Stimulated activated CD8-positive, alpha-beta memory T cell treated with anti-CD3 and anti-CD28 coated beads, Interleukin-15, amount 100 ng/mL, for 24 hours (primary cell): Measurements from ENCODE around the gene RASD1.
"Not testable (repeated sequence)": the region's sequence is repeated elsewhere in the genome, so short reads cannot be mapped to it uniquely, and the experiment has no call there.

Experiments
- DNase-seq: peaks from one replicate; pipeline ENCODE4 v3.0.0-alpha.2; 2020; ENCODE audit warnings: low read depth

Gene RASD1

GRCh38 chr17:17469358-17469757, 26.8 kb downstream of the RASD1 start:
- DNase-seq = no peak

GRCh38 chr17:17468217-17469010, 27.8 kb downstream of the RASD1 start:
- DNase-seq = no peak

GRCh38 chr17:17467720-17468119, 28.5 kb downstream of the RASD1 start:
- no peak for DNase-seq

GRCh38 chr17:17467016-17467415, 29.2 kb downstream of the RASD1 start:
- DNase-seq = no peak

- no peak for DNase-seq
These were observed 29.7 kb downstream of the RASD1 start for GRCh38 chr17:17466511-17466910.

GRCh38 chr17:17465878-17466277, 30.3 kb downstream of the RASD1 start:
- not testable (repeated sequence) for DNase-seq

GRCh38 chr17:17463821-17464220, 32.4 kb downstream of the RASD1 start:
- DNase-seq = no peak

GRCh38 chr17:17462048-17462824, 34.0 kb downstream of the RASD1 start:
- DNase-seq = no peak

- no peak for DNase-seq
These were observed 36.2 kb downstream of the RASD1 start for GRCh38 chr17:17460038-17460437.

- DNase-seq = no peak
These were observed 38.5 kb downstream of the RASD1 start for GRCh38 chr17:17457680-17458079.

GRCh38 chr17:17456251-17456650, 39.9 kb downstream of the RASD1 start:
- DNase-seq = no peak

GRCh38 chr17:17455173-17455572, 41.0 kb downstream of the RASD1 start:
- no peak for DNase-seq

- DNase-seq = not testable (repeated sequence)
These were observed 41.5 kb downstream of the RASD1 start for GRCh38 chr17:17454700-17455099.

GRCh38 chr17:17454276-17454675, 41.9 kb downstream of the RASD1 start:
- DNase-seq = no peak

- DNase-seq = no peak
These were observed 43.1 kb downstream of the RASD1 start for GRCh38 chr17:17453088-17453487.

GRCh38 chr17:17448723-17449122, 47.5 kb downstream of the RASD1 start:
- no peak for DNase-seq

- no peak for DNase-seq
These were observed 48.1 kb downstream of the RASD1 start for GRCh38 chr17:17448076-17448475.

GRCh38 chr17:17447264-17447663, 48.9 kb downstream of the RASD1 start:
- DNase-seq = no peak

GRCh38 chr17:17446666-17447155, 49.5 kb downstream of the RASD1 start:
- DNase-seq = no peak

GRCh38 chr17:17445925-17446665, 50.1 kb downstream of the RASD1 start:
- no peak for DNase-seq

GRCh38 chr17:17445296-17445924, 50.8 kb downstream of the RASD1 start:
- DNase-seq = no peak
